Measurements from ENCODE around the gene FMNL2. TPM values are rescaled to one million over a fixed set of nuclear protein-coding genes. Genes with fewer than 3 reads are reported as not detected.

The FMNL2 gene
- total and polyA plus RNA-seq, 11 donors: 4.7 to 19.4 (median 5.5) TPM

DNA sequence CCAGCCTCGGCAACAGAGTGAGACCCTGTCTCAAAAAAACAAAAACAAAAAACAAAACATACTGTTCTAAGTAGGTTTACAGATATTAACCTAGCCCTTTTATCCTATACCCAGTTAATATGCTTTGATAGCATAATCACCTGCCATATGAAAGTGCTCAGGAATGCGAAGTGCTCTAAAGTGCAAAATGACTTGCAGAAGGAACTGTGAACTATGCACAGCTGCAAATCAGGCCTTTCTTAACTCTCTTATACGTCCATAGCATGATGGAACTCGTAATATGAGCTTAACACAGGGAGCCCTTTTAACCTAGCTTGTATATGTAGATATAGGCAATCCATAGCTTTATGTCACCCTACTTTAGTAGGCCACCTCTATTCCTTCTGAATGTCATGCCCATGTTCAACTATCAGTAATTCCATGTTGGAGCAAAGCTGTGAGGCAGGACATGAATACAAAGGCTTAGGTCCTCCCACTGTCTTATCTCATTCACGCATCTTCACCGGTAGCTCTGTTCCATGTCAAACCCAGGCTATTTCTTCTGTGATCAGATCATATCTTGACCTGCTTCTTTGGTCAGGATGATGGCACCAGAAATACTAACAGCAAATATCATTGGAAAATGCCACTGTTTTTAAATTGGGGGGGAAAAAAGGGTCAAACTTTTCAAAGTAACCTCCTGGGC is 309.4 kb downstream of the FMNL2 start:
- H3K4me1 ChIP-seq: peaks cover 0 to 23% (median 8%) of the 10 kb centered on the region in 12 donors
- intact Hi-C loops (cut with DNase I): no loop called here
- H3K27me3 ChIP-seq: no peaks in the 10 kb centered on the region
- TF ChIP-seq CTCF (IDR thresholded peaks at IDR 0.05) (no peak), POLR2A (IDR thresholded peaks at IDR 0.05) (no peak)
- H3K9me3 ChIP-seq: no peaks in the 10 kb centered on the region
- peaks cover 0 to 78% (median 34%) of the 10 kb centered on the region in 9 donors for H3K36me3 ChIP-seq
- DNase-seq: no peak
- no peak for ATAC-seq
- 92 to 96% (median 95%) methylated on average over 6 of the region's 6 CpGs for WGBS, 4 donors
- H3K4me3 ChIP-seq: no peak overlapping the region
- no peak overlapping the region for H3K27ac ChIP-seq

GRCh38 chr2:152646264-152646663 is 311.3 kb downstream of the FMNL2 start:
- TF ChIP-seq CTCF (IDR thresholded peaks at IDR 0.05): no peak
- no peak for TF ChIP-seq POLR2A (IDR thresholded peaks at IDR 0.05)
- Histone ChIP-seq H3K36me3 (peaks cover 0 to 78% (median 19%) of the 10 kb centered on the region in 9 donors), H3K27ac (no peak overlapping the region), H3K9me3 (no peaks in the 10 kb centered on the region), H3K4me3 (no peak overlapping the region), H3K27me3 (no peaks in the 10 kb centered on the region), H3K4me1 (peaks cover 0 to 23% (median 8%) of the 10 kb centered on the region in 12 donors)
- intact Hi-C loops (cut with DNase I): no loop called here
- 69 to 72% (median 71%) methylated on average over 4 of the region's 4 CpGs for WGBS, 4 donors
- DNase-seq (no peak), ATAC-seq (no peak)

GRCh38 chr2:152646775-152647174 is 311.8 kb downstream of the FMNL2 start:
- ATAC-seq: peak in 1 of 4 donors; percentile 41
- no peaks in the 10 kb centered on the region for H3K27me3 ChIP-seq
- WGBS, 4 donors: 84 to 89% (median 86%) methylated on average over 3 of the region's 3 CpGs
- peaks cover 0 to 23% (median 8%) of the 10 kb centered on the region in 12 donors for H3K4me1 ChIP-seq
- no peaks in the 10 kb centered on the region for H3K9me3 ChIP-seq
- no peak overlapping the region for H3K4me3 ChIP-seq
- intact Hi-C loops (cut with DNase I): no loop called here
- DNase-seq: no peak
- peak overlapping the region in 1 of 12 donors; percentile 55 for H3K27ac ChIP-seq
- TF ChIP-seq POLR2A (IDR thresholded peaks at IDR 0.05) (no peak), CTCF (IDR thresholded peaks at IDR 0.05) (no peak)
- H3K36me3 ChIP-seq: peaks cover 0 to 78% (median 15%) of the 10 kb centered on the region in 9 donors

- H3K36me3 ChIP-seq: peaks cover 0 to 77% (median 13%) of the 10 kb centered on the region in 9 donors
- TF ChIP-seq POLR2A (IDR thresholded peaks at IDR 0.05) (no peak), CTCF (IDR thresholded peaks at IDR 0.05) (no peak)
- intact Hi-C loops (cut with DNase I): no loop called here
These were observed 312.6 kb downstream of the FMNL2 start for GRCh38 chr2:152647552-152647951.

More at GRCh38 chr2:152647552-152647951, 312.6 kb downstream of the FMNL2 start:
- WGBS, 4 donors: 45 to 56% (median 49%) methylated on average over 9 of the region's 9 CpGs
- DNase-seq: peak; percentile 51 to 85 (median 68)
- Histone ChIP-seq H3K27ac (peak overlapping the region in 5 of 12 donors; percentile 17 to 55 (median 29)), H3K27me3 (no peaks in the 10 kb centered on the region), H3K4me3 (peak overlapping the region in 1 of 12 donors; percentile 9), H3K9me3 (no peaks in the 10 kb centered on the region), H3K4me1 (peaks cover 0 to 23% (median 8%) of the 10 kb centered on the region in 12 donors)
- peak; percentile 78 to 88 (median 84) for ATAC-seq

All from heart left ventricle (tissue), 16 donors.